ENCODE measurements around the gene OSMR. TPM values are rescaled to one million over a fixed set of nuclear protein-coding genes. Genes with fewer than 3 reads are reported as not detected.
A peak's percentile ranks its signal among the peaks of the same experiment; 100 is the strongest.

OSMR gene
- polyA plus RNA-seq (2012; rRNA removed), result 55.9 and 56.0 TPM in 2 replicates
- polyA plus RNA-seq (2012; cell fraction: cytosol; rRNA removed), result 66.3 and 68.7 TPM in 2 replicates
- polyA plus RNA-seq (2012; cell fraction: nucleus; rRNA removed), result 57.5 and 94.9 TPM in 2 replicates

GRCh38 chr5:38845526-38846378, at the start of gene OSMR:
Gene OSMR, plus strand, starts transcription at chr5:38846012. Its CDS starts 23,033 bp downstream, at chr5:38869045.
- no peaks in the 10 kb centered on the region for H3F3A ChIP-seq (replicated peaks; ENCODE audit: insufficient read depth)
- H3K36me3 ChIP-seq (replicated peaks in 1 of 2; ENCODE audit: control insufficient read depth in 1 of 2, insufficient read depth in 2 of 2, low read length in 1 of 2), result peaks cover 2 to 19% of the 10 kb centered on the region in 2 experiments
- no peaks in the 10 kb centered on the region for H3K9me2 ChIP-seq
- peak within 1 kb of the TSS; percentile 98 for H3K9ac ChIP-seq
- no peaks in the 10 kb centered on the region for H4K20me1 ChIP-seq (ENCODE audit: insufficient read depth)
- POLR2A ChIA-PET, result no interaction called here
- CTCF ChIA-PET, result interaction anchor here (1.9 kb wide), 1 partner anchor 404 kb away, joined by 7 read pairs; no protein-coding TSS in a partner anchor
- no peaks in the 10 kb centered on the region for H3K27me3 ChIP-seq (ENCODE audit: insufficient read depth)
- no peaks in the 10 kb centered on the region; a peak in 1 of 4 replicates for H3K4me1 ChIP-seq (ENCODE audit: control insufficient read depth in 1 of 2, insufficient read depth in 2 of 2, low read depth in 1 of 2, low read length in 1 of 2)
- WGBS (ENCODE audit: low lambda C conversion rate), result 2% methylated on average over 20 of the region's 89 CpGs
- peak within 1 kb of the TSS; percentile 67 to 86 for H3K4me3 ChIP-seq (ENCODE audit: low read depth in 2 of 2, low read length in 1 of 2)
- H2AFZ ChIP-seq (ENCODE audit: low read depth), result peak within 1 kb of the TSS; percentile 88
- H3K4me2 ChIP-seq, result peak within 1 kb of the TSS; percentile 70
- H3K9me3 ChIP-seq, result peaks cover 7% of the 10 kb centered on the region; the same call in 1 of the 2 replicates
- H3K79me2 ChIP-seq (ENCODE audit: insufficient read depth), result peaks cover 83% of the 10 kb centered on the region
- H3K27ac ChIP-seq (ENCODE audit: low read depth in 2 of 2, low read length in 1 of 2), result peak within 1 kb of the TSS; percentile 83 to 95
- peak; percentile 62 for DNase-seq
- TF ChIP-seq USF1 (IDR thresholded peaks at IDR 0.05; ENCODE audit: borderline replicate concordance, low read depth), result no peak
- no peak for TF ChIP-seq FOXJ3 (CRISPR knock-in tag; IDR thresholded peaks at IDR 0.05)
- peak; percentile 64 for TF ChIP-seq GABPA (IDR thresholded peaks at IDR 0.05; ENCODE audit: low read depth)
- TF ChIP-seq SIN3A (IDR thresholded peaks at IDR 0.05; ENCODE audit: borderline replicate concordance, low read depth, low read length), result no peak; the same call in 1 of the 2 replicates
- TF ChIP-seq NRF1 (IDR thresholded peaks at IDR 0.05; ENCODE audit: low read depth, low read length), result peak; percentile 42; the same call in 1 of the 2 replicates
- peak; percentile 90 for TF ChIP-seq NFIC (IDR thresholded peaks at IDR 0.05; ENCODE audit: borderline replicate concordance)
- no peak for TF ChIP-seq GATA2 (CRISPR knock-in tag; IDR thresholded peaks at IDR 0.05)
- TF ChIP-seq REST (IDR thresholded peaks at IDR 0.05; ENCODE audit: low read depth, low read length), result no peak
- peak; percentile 67 for TF ChIP-seq PBX3 (IDR thresholded peaks at IDR 0.05)
- TF ChIP-seq MAX (IDR thresholded peaks at IDR 0.05; ENCODE audit: low read depth), result peak; percentile 61; the same call in 1 of the 2 replicates
- peak; percentile 52; the same call in 1 of the 2 replicates for TF ChIP-seq POLR2AphosphoS5 (IDR thresholded peaks at IDR 0.05; ENCODE audit: low read depth, low read length)
- peak; percentile 75 for TF ChIP-seq ELF1 (IDR thresholded peaks at IDR 0.05)
- peak; percentile 77; the same call in 1 of the 2 replicates for TF ChIP-seq RXRA (IDR thresholded peaks at IDR 0.05; ENCODE audit: borderline replicate concordance, low read depth)
- no peak for TF ChIP-seq MXI1 (IDR thresholded peaks at IDR 0.05; ENCODE audit: low read depth, low read length)
- no peak for TF ChIP-seq RAD21 (IDR thresholded peaks at IDR 0.05; ENCODE audit: low read length)
- TF ChIP-seq RCOR1 (IDR thresholded peaks at IDR 0.05; ENCODE audit: low read length), result no peak
- TF ChIP-seq EZH2phosphoT487 (IDR thresholded peaks at IDR 0.05; ENCODE audit: borderline replicate concordance, low read depth), result no peak
- TF ChIP-seq JUND (IDR thresholded peaks at IDR 0.05), result peak; percentile 62
- peak; percentile 75 for TF ChIP-seq ZBTB33 (IDR thresholded peaks at IDR 0.05; ENCODE audit: borderline replicate concordance, low read depth)
- peak; percentile 20 for TF ChIP-seq CHD2 (IDR thresholded peaks at IDR 0.05; ENCODE audit: low read length, partially characterized antibody)
- TF ChIP-seq FOXM1 (IDR thresholded peaks at IDR 0.05; ENCODE audit: low read depth), result peak; percentile 61; the same call in 1 of the 2 replicates
- no peak for TF ChIP-seq USF2 (IDR thresholded peaks at IDR 0.05; ENCODE audit: borderline replicate concordance, low read depth, low read length)
- peak in 1 of 2 experiments; percentile 82; a peak in 1 of 4 replicates for TF ChIP-seq EP300 (IDR thresholded peaks at IDR 0.05; ENCODE audit: borderline replicate concordance in 1 of 2, low read depth in 1 of 2, low read length in 1 of 2)

All from SK-N-SH (cell line).